Stromal cell of bone marrow (primary cell): ENCODE measurements around the gene DLG1.
A peak's percentile ranks its signal among the peaks of the same experiment; 100 is the strongest.

Experiments used
- DNase-seq: peaks from one replicate; pipeline ENCODE4 v3.0.0-alpha.2; 2012; ENCODE audit warnings: low read depth

The DLG1 gene

GRCh38 chr3:197029511-197030167 lies 268.8 kb downstream of the DLG1 start, which contains the start of gene MELTF:
Gene MELTF, minus strand, starts transcription at chr3:197029817. Its CDS starts 115 bp downstream, at chr3:197029702.
- DNase-seq, result peak; percentile 19

- no peak for DNase-seq
Measured at GRCh38 chr3:197028728-197029510, 269.5 kb downstream of the DLG1 start.

GRCh38 chr3:197027896-197028727 lies 270.3 kb downstream of the DLG1 start:
- DNase-seq, result no peak

- DNase-seq, result no peak
Measured at GRCh38 chr3:197027151-197027895, 271.1 kb downstream of the DLG1 start.

- no peak for DNase-seq
Measured at GRCh38 chr3:197026481-197026866, 271.9 kb downstream of the DLG1 start.

GRCh38 chr3:197025736-197026480 lies 272.5 kb downstream of the DLG1 start:
- no peak for DNase-seq

GRCh38 chr3:197024881-197025735 lies 273.3 kb downstream of the DLG1 start:
- no peak for DNase-seq

GRCh38 chr3:197023998-197024651 lies 274.3 kb downstream of the DLG1 start:
- no peak for DNase-seq

- no peak for DNase-seq
Measured at GRCh38 chr3:197023241-197023997, 275.0 kb downstream of the DLG1 start.

GRCh38 chr3:197022405-197023231 lies 275.8 kb downstream of the DLG1 start:
- DNase-seq, result no peak

GRCh38 chr3:197021729-197022404 lies 276.5 kb downstream of the DLG1 start:
- DNase-seq, result no peak

- no peak for DNase-seq
Measured at GRCh38 chr3:197021231-197021630, 277.2 kb downstream of the DLG1 start.

- DNase-seq, result no peak
Measured at GRCh38 chr3:197019535-197019934, 278.9 kb downstream of the DLG1 start.

- no peak for DNase-seq
Measured at GRCh38 chr3:197019021-197019420, 279.4 kb downstream of the DLG1 start.

- no peak for DNase-seq
Measured at GRCh38 chr3:197017003-197017402, 281.4 kb downstream of the DLG1 start.

GRCh38 chr3:197015790-197016736 lies 282.3 kb downstream of the DLG1 start:
- no peak for DNase-seq
